ENCODE results near the gene ERBB2. TPM values are rescaled to one million over a fixed set of nuclear protein-coding genes. Genes with fewer than 3 reads are reported as not detected.

Gene ERBB2
- total RNA-seq, 1 donor from 2014 or later, result 32.1 TPM

- no peak for TF ChIP-seq CTCF (IDR thresholded peaks at IDR 0.05; ENCODE audit: insufficient read depth, low read length, severe bottlenecking)
- H3K4me3 ChIP-seq (ENCODE audit: low read depth, low read length), result no peak overlapping the region
- H3K27me3 ChIP-seq (ENCODE audit: control insufficient read depth, insufficient read depth, low read length), result no peaks in the 10 kb centered on the region
- DNase-seq (ENCODE audit: low read depth) (no peak), FAIRE-seq (no peak)
- peaks cover 3% of the 10 kb centered on the region for H3K36me3 ChIP-seq (ENCODE audit: control insufficient read depth, insufficient read depth, low read length)
Measured at GRCh38 chr17:39683295-39683939, 16.4 kb upstream of the ERBB2 start.

GRCh38 chr17:39684369-39685192 is 15.3 kb upstream of the ERBB2 start:
- Histone ChIP-seq H3K27me3 (ENCODE audit: control insufficient read depth, insufficient read depth, low read length) (no peaks in the 10 kb centered on the region), H3K36me3 (ENCODE audit: control insufficient read depth, insufficient read depth, low read length) (peaks cover 3% of the 10 kb centered on the region), H3K4me3 (ENCODE audit: low read depth, low read length) (no peak overlapping the region)
- FAIRE-seq, result no peak
- no peak for DNase-seq (ENCODE audit: low read depth)
- TF ChIP-seq CTCF (IDR thresholded peaks at IDR 0.05; ENCODE audit: insufficient read depth, low read length, severe bottlenecking), result no peak

GRCh38 chr17:39687101-39687545 is 12.7 kb upstream of the ERBB2 start:
- no peaks in the 10 kb centered on the region for H3K27me3 ChIP-seq (ENCODE audit: control insufficient read depth, insufficient read depth, low read length)
- FAIRE-seq, result no peak
- peak overlapping the region; percentile 48 for H3K4me3 ChIP-seq (ENCODE audit: low read depth, low read length)
- TF ChIP-seq CTCF (IDR thresholded peaks at IDR 0.05; ENCODE audit: insufficient read depth, low read length, severe bottlenecking), result no peak
- no peak for DNase-seq (ENCODE audit: low read depth)
- peaks cover 3% of the 10 kb centered on the region for H3K36me3 ChIP-seq (ENCODE audit: control insufficient read depth, insufficient read depth, low read length)

- FAIRE-seq (no peak), DNase-seq (ENCODE audit: low read depth) (peak; percentile 87)
- H3K36me3 ChIP-seq (ENCODE audit: control insufficient read depth, insufficient read depth, low read length), result peaks cover 3% of the 10 kb centered on the region
- peak within 1 kb of the TSS; percentile 48 for H3K4me3 ChIP-seq (ENCODE audit: low read depth, low read length)
- no peaks in the 10 kb centered on the region for H3K27me3 ChIP-seq (ENCODE audit: control insufficient read depth, insufficient read depth, low read length)
- peak; percentile 5 for TF ChIP-seq CTCF (IDR thresholded peaks at IDR 0.05; ENCODE audit: insufficient read depth, low read length, severe bottlenecking)
Measured at GRCh38 chr17:39687546-39688474, 12.1 kb upstream of the ERBB2 start, which contains the start of gene PGAP3. Gene PGAP3, minus strand, starts transcription at chr17:39688057. Its CDS starts 43 bp downstream, at chr17:39688014.

GRCh38 chr17:39688475-39688835 is 11.4 kb upstream of the ERBB2 start:
- no peak for TF ChIP-seq CTCF (IDR thresholded peaks at IDR 0.05; ENCODE audit: insufficient read depth, low read length, severe bottlenecking)
- FAIRE-seq, result no peak
- Histone ChIP-seq H3K4me3 (ENCODE audit: low read depth, low read length) (peak overlapping the region; percentile 48), H3K27me3 (ENCODE audit: control insufficient read depth, insufficient read depth, low read length) (no peaks in the 10 kb centered on the region), H3K36me3 (ENCODE audit: control insufficient read depth, insufficient read depth, low read length) (peaks cover 3% of the 10 kb centered on the region)
- no peak for DNase-seq (ENCODE audit: low read depth)

Data from bronchial epithelial cell (primary cell).